GM19025 (cell line): ENCODE results near the gene THRA.

Experiments
- ATAC-seq: cut with Tn5 transposase; IDR thresholded peaks from one replicate; pipeline ENCODE4 v1.9.1; 2021; ENCODE audit warnings: mild to moderate bottlenecking, low read depth, moderate library complexity; ENCODE audit not compliant: unreplicated experiment

The THRA gene

DNA sequence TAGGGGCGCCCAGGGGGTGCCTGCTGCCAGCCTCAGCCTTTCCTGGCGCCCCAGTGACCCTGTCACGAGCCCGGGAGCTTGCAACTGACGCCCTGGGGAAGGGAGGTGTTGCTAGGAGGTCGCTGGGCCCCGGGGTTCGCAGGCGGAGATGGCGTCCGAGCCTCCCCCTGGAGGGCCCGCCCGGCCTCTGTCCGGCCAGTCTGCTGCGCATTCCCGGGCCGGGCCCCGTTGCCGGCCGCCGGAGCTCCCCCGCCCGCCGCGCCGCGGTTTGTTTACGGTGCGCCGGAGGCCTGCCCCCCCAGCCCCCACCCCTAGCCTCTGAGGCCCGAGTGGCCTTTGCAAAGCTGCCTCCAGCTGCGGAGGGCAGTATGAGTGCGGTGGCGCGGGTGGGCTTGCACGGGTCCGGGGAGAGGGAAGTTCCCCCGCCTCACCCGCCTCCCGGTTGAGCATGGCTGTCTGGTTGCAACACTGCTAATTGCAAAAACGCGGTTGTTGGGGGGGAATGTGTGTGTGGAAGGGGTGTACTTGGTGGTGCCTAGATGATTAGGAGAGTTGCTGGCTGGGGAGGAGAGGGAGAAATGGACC lies 514 bp downstream of the THRA start:
- no peak for ATAC-seq

DNA sequence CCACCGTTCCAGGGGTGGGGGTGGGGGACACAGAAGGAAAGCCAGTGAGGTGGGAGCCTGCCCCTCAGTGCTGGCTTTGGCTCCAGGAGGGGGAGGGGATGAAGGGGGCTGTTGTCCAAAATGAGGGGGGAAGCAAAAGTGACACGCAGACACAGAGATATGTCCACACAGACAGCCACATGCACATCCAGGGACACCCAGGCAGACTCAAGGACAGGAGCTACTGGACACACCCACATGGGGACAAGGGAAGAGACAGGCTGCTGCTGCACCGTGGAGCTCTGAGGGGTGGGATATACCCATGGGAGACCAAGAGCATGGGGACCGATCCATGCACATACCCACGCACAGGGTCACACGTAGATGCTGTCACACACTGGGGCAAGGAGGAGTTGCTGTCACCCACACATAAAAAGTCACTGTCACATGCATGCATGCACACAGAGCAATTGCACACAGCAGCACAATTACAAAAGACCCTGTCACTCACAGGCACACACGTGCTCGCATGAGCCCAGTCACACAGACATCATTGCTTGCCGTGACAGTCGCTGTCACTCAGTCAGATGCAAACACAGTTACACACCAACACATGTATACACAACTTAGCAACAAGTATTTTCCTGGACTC lies 1.3 kb downstream of the THRA start:
- no peak for ATAC-seq

- no peak for ATAC-seq
Observed at GRCh38 chr17:40064971-40065768, 2.4 kb downstream of the THRA start.

- no peak for ATAC-seq
Observed at GRCh38 chr17:40065769-40066510, 3.2 kb downstream of the THRA start.

DNA sequence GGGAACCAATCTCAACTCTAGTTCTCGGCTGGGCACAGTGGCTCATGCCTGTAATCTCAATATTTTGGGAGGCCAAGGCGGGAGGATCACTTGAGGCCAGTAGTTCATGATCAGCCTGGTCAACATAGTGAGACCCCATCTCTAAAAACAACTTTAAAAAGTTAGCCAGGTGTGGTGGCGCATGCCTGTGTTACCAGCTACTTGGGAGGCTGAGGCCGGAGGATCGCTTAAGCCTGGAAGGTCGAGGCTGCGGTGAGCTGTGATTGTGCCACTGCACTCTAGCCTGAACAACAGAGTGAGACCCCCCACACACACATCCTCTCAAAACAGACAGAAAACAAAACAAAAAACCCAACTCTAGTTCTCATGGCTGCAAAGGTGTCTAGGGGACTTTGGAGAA lies 4.9 kb downstream of the THRA start:
- ATAC-seq = no peak

DNA sequence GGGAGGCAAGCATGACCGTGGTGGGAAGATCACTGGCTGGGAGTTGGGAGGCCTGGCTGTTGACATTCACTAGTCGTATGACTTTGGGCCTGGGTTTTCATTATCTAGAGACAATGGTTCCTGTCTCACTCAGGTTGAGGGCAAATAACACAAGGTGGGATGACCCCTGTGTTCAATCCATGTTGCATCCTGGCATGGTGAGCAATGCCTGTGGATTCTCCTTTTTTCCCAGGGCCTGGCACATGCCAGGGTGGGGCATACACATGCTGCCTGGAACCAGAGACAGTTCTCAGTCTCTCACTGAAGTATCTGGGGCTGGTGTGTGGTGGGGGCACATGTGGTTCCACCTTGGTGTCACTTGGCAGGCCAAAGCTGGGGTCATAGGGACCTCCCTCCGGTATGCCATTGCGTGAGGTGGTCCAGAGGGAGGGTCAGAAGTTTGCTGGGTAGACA lies 5.4 kb downstream of the THRA start:
- no peak for ATAC-seq

DNA sequence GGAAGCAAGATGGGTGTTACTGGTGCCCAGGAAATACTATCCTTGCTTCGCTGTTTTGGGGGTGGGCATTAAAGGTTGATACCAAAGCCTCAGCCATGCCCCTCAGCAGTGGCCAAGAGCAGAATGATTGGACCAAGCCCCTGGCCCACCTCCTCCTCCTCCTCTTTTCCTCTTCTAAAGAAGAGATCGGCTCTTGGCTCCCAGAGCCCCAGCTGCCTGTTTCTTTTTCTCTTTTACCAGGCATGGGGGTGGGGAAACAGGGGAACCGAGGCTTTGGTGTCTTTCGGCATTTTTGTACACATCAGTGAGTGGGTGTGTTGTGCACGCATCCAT lies 5.8 kb downstream of the THRA start:
- ATAC-seq = no peak

GRCh38 chr17:40068917-40069750 lies 6.4 kb downstream of the THRA start:
- ATAC-seq = no peak

GRCh38 chr17:40069751-40070708 lies 7.3 kb downstream of the THRA start:
- ATAC-seq = no peak

GRCh38 chr17:40070709-40071312 lies 8.0 kb downstream of the THRA start:
- no peak for ATAC-seq

- no peak for ATAC-seq
Observed at GRCh38 chr17:40071313-40072039, 8.7 kb downstream of the THRA start.

GRCh38 chr17:40072040-40072734 lies 9.4 kb downstream of the THRA start:
- no peak for ATAC-seq

GRCh38 chr17:40072735-40073346 lies 10.1 kb downstream of the THRA start:
- no peak for ATAC-seq

DNA sequence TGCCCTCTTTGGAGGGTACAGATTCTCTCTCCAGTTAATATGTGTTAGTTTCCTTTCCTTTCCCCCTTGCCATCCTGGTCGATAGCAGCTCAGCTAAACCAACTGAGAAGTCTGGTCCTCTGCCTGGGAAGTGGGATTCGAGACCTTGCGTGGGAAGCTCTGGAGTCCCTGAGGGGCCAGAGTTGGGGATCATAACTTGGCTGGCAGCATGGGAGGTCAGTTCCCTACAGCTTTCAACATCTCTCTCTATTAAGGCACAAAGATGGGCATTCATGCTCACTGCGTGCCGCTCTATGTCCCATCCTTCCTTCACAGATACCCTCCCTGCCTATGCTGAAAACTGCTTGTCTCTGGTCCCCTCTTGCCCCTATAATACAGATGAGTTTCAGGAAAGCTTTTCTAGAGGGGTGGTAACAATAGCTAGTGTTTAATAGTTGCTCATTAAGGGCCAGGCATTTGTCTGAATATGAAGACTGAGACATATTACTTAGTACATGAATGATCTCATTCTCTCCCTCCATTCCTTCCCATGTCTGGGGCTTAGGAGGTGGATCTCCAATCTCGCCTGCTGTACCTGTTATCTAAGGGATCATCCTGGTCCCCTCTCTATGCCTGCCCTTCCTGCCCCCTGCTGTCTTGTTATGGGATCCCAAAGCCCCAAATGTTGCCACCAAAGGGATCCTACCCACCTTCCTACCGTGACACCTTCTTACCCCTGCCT lies 10.8 kb downstream of the THRA start:
- no peak for ATAC-seq

DNA sequence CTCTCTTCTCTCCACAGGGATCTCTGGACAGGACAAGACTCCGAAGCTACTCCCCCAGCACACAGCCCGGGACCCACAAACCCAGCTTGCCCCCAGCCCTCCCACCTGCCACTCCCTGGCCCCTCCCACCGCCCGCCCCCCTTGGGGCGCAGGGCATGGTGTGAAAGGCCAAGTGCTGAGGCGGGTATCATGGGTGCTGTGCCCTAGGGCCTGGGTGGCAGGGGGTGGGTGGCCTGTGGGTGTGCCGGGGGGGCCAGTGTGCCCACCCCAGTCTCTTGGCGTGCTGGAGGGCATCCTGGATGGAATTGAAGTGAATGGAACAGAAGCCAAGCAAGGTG lies 11.4 kb downstream of the THRA start:
- no peak for ATAC-seq

- ATAC-seq = no peak
Observed at GRCh38 chr17:40074871-40075200, 12.1 kb downstream of the THRA start.
